ENCODE results near the gene ANKRD39.

ANKRD39 gene

GRCh38 chr2:96852667-96853066 lies 5.1 kb downstream of the ANKRD39 start:
- DNase-seq: no peak

DNA sequence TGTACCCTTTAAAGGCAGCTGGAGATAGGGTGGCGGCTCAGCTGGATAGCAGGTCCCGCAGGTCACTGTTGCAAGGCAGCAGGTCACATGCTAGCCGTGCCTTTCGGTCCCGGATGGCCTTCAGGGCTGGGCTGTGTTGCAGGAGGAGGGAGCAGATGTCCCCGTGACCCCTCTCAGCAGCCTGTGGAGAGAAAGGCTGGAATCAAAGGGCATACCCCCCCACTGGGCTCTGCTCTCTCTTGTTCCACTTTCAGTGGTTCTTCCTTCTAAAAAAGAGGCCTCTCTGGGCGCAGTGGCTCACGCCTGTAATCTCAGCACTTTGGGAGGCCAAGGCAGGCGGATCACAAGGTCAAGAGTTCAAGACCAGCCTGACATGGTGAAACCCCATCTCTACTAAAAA lies 9.6 kb downstream of the ANKRD39 start:
- no peak for DNase-seq

DNA sequence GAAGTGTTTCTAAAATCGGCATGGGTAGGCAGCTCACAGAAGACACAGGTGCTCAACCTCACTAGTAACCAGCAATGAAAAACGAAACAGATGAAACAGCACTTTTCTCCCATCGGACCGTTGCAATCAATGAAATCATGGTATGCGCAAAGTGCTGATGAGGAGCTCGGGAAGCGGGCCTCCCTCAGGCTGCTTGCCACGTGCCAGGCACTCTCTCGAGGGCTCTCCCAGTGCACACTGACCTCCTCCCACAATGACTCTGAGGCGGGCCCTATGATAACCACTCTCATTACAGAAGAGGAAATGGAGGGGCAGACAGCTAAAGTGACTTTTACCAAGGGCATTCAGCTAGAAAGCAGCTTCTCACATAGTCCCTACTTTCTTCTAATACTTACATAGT lies 10.2 kb downstream of the ANKRD39 start:
- DNase-seq: no peak

GRCh38 chr2:96846825-96847224 lies 11.0 kb downstream of the ANKRD39 start:
- DNase-seq: no peak

- no peak for DNase-seq
These were observed 13.4 kb downstream of the ANKRD39 start for GRCh38 chr2:96844405-96844808.

DNA sequence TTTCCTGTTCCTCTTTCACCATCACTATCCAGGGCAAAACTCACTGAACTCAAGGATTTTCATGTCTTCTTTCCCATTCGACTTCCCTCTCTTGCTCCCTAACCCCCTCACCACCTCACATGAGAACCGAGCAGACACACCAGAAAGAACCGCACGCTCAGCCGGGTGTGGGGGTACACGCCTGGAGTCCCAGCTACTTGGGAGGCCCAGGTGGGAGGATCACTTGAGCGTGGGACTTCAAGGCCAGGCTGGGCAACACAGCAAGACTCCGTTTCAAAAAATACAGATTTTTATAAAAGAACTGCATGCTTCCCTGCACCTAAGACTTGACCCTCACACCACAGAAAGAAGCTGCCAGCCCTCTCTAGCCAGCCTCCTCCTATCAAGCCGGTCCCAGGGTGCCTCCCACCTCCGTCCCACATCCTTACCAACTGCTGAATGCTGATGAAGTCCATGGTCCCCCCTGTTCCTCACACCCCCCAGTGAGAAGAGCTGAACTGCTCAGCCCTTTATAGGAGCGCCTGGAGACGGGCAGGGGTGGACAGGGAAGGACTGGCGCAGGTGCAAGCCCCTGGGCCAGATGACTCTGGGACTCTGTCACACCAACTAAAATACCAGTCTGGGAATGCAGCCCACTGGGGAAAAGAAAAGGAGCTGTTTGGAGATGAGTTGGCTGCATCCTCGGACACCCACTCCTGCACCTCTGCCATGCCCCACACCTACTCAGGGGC lies 14.1 kb downstream of the ANKRD39 start, which contains the start of gene ANKRD23:
Gene ANKRD23 (minus strand): TSS at position 484 of the 731 bp plus-strand sequence. CDS start 29 bp downstream, at position 455.
- DNase-seq: no peak

- no peak for DNase-seq
These were observed 15.2 kb downstream of the ANKRD39 start for GRCh38 chr2:96842600-96842999.

GRCh38 chr2:96841701-96842495 lies 15.9 kb downstream of the ANKRD39 start:
- no peak for DNase-seq

DNA sequence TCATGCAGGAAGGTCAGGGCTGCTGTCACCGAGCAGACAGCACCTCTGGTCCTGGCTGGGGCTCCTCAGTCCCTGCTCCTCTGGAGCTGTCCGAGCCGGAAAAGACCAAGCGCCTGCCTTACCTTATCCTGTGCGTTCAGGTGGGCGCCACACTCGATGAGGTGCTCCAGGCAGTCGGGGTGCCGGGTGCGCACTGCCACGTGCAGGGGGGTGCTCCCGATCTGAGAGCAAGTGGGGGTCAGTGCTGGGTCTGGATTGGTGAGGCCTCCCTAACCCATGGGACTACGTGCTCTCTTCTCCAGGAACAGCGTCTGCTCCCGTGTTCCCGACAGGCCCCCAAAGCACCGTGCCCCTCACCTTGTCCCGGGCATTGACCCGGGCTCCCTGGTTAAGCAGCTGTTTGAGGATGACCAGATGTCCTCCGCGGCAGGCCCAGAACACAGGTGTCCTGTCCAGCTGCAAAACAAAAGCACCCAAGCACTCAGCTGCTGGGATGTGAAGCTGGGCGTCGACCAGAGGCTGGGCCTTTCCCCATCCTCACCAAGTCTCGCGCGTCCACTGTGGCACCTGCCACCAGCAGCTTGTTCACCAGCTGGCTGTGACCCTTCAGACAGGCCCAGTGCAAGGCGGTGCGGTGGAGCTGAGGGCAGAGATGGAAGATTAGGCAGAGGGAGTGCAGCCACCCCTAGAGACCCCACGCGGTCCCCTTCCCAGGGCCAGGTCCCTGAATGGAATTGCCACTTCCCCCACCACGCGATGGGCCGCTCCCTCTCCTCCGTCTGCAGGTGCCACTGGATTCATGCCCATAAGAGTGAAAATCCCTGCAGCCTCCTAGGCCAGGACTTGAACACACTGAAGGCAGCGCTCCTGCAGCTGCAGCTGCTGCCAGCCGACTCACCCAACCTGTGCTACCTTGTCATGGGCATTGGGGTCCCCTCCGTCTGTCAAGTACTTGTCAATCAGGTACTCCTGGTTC lies 17.7 kb downstream of the ANKRD39 start:
- DNase-seq: no peak

DNA sequence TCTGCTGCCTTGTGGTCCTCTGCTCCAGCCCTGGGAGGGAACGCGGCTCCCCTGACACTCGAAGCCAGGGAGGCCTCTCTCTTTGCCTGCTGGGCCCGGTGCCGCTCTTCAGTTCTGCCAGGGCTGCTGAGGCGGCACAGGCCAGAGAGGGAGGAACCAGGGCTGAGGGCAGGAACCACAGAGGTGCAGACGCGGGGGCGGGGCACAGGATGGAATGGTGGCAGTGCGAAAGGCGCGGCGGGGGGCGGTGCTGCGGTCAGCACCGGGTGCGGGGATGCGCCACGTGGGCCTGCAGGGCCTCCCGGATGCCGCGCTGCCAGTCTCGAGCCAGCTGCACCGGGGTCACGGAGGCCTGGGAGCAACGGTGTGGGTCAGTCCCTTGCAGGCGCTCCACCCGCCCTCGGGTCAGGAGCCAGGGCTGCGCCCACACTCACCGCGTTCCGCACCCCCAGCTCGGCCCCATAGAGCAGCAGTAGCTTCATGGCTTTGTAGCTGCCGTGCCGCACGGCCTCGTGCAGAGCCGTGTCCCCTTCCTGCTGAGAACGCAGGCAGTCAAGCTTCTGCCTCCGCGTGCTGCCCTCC lies 18.4 kb downstream of the ANKRD39 start:
- no peak for DNase-seq

GRCh38 chr2:96838345-96839292 lies 19.2 kb downstream of the ANKRD39 start:
- no peak for DNase-seq

- no peak for DNase-seq
These were observed 20.2 kb downstream of the ANKRD39 start for GRCh38 chr2:96837575-96837974.

DNA sequence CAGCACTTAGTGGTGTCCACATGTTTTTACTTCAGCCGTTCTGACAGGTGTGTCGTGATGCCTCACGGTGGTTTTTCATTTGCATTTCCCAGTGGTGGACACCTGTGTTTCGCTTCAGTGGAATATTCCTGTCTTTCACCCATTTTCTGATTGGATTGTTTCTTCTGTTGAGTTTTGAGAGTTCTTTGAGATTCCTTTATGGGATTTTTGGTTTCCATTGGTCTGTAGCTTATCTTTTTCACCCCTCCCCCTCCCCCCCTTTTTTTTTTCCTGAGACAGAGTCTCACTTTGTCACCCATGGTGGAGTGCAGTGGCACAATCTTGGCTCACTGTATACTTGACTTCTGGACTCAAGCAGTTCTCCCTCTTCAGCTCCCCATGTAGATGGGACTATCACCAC lies 22.0 kb downstream of the ANKRD39 start:
- DNase-seq: no peak

DNA sequence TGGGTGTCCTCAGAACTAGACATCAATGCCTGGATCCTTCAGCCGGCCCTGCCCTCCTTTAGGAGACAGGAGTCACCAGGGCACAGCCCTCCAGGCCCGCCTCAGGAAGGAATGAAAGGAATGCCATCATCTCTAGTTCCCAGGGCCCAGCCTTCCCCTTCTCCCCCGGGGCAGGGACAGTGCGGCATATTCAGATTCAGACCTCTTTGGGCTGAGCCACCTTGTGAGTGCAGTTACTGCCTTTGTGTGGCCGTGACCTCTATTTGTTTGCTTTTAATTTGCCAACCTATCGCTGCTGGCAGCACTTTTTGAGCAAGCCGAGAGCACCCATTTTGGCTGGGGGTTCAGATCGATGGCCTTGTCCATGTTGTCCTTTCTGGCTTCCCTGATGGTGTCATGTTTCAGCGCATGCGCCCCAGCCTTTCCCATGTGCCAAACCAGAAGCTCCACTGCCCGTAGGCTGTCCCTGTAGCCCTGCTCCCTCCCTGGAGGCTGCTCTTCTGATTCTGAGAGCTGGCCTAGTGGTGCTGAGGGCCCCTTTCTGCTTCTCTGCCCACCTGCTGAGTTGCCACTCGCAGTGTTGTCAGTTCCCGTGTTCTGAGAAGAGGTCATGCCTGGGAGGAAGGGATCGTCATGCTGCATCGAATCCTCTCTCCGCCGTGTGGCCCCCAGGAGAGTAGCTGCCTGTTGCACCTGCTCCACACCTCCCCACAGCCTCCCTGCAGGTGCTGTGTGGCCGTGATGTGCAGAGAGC lies 24.9 kb downstream of the ANKRD39 start:
- peak; percentile 87 for DNase-seq

GRCh38 chr2:96832408-96832753 lies 25.4 kb downstream of the ANKRD39 start:
- no peak for DNase-seq

GRCh38 chr2:96831679-96832078 lies 26.1 kb downstream of the ANKRD39 start:
- DNase-seq: no peak

DNA sequence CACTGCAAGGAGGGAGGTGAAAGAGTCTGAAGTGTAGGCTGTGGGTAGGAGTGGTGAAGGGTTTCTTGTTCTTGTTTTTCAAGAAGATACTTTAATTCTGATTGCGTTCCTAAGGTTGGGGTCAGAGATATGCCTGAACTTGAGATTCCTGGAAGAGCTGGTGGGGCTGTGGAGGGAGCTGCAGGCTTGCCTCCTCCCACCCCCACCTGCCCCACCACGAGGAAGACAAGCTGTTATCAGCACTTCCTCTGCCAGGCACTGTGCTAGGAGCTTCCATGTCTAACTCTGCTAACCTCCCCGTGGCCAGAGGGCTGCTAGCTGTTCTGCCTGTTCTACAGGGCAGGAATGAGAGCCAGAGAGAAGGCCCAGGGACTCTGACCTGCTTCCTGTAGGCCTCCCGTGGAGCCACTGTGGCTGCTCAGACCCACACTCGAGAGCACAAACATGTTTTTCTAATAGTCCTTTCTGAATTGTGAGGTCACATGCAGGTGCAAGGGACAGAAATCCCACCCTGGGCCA lies 27.7 kb downstream of the ANKRD39 start:
- no peak for DNase-seq

- DNase-seq: no peak
These were observed 28.9 kb downstream of the ANKRD39 start for GRCh38 chr2:96828874-96829273.

GRCh38 chr2:96828436-96828835 lies 29.4 kb downstream of the ANKRD39 start:
- DNase-seq: no peak

- DNase-seq: no peak
These were observed 31.1 kb downstream of the ANKRD39 start for GRCh38 chr2:96826546-96827278.
